ENCODE data around the gene GRIK3. TPM values are rescaled to one million over a fixed set of nuclear protein-coding genes. Genes with fewer than 3 reads are reported as not detected.

GRIK3 gene
- polyA plus RNA-seq, 2 of the 4 experiments (the other 2 are of a cell fraction): not detected

DNA sequence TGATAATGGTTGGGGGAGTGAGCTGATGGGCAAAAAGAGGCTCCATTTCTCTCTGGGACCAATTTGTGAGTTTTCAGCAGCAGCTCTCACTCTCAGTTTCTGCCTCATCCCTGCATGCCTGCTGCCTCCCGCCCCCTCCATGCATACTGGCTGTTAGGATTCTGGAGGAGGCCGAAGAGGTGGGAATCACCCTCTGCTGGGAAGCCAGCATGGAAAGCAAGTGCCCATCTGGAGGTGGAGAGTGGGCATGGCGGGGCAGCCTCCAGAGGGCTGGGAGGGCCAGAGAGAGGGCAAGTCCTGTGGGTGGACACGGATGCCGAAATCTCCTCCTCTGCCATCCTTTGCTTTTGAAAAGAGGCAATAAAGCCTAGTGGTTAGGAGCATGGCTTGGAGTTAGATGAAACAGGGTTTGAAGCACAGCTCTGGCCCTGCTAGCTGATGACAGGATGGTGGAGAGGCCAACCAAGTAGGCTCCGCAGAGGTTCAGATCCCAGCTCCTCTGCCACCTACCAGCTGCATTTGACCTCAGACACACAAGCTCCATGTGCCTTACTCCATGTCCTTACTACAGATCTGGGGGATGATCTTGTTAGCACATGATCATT is 113.4 kb downstream of the GRIK3 start (continued):
- TF ChIP-seq CHD4 (IDR thresholded peaks at IDR 0.05; ENCODE audit: borderline replicate concordance): no peak
- TF ChIP-seq HDAC2 (IDR thresholded peaks at IDR 0.05): no peak
- TF ChIP-seq RNF2 (IDR thresholded peaks at IDR 0.05; ENCODE audit: borderline replicate concordance, low read depth): no peak
- no peak for TF ChIP-seq CEBPB (IDR thresholded peaks at IDR 0.05)
- no peak for TF ChIP-seq RAD21 (conservative IDR thresholded peaks at IDR 0.05 in 1 of 2, IDR thresholded peaks at IDR 0.05 in 1 of 2)
- no peak for TF ChIP-seq ESRRA (IDR thresholded peaks at IDR 0.05; ENCODE audit: borderline replicate concordance, low read length)
- no peak for TF ChIP-seq HOXB5 (CRISPR knock-in tag; IDR thresholded peaks at IDR 0.05)

DNA sequence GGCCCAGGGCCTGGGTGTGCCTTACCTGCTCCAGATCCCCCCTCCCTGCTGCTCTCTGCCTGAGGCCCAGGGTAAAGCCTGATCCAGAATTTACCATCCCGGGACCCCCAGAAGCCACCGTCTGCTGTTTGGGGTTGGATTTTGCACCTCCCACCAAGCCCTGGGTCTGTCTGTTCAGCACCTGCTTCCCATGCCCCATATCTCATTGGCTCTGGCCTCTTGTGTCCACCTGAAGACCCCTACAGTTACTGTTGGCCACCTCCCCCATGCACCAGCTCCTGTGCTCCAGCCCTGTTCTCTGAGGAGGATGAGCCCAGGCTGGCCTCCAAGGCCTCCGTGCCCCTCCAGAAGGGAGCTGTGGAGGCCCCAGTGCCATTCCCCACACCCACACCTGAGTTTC is 113.9 kb downstream of the GRIK3 start:
- TF ChIP-seq, protein P1, sequence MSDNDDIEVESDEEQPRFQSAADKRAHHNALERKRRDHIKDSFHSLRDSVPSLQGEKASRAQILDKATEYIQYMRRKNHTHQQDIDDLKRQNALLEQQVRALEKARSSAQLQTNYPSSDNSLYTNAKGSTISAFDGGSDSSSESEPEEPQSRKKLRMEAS (IDR thresholded peaks at IDR 0.05): no peak
- no peak for TF ChIP-seq JUN (IDR thresholded peaks at IDR 0.05)
- TF ChIP-seq ZNF302 (CRISPR knock-in tag; IDR thresholded peaks at IDR 0.05): no peak
- TF ChIP-seq, protein P2, sequence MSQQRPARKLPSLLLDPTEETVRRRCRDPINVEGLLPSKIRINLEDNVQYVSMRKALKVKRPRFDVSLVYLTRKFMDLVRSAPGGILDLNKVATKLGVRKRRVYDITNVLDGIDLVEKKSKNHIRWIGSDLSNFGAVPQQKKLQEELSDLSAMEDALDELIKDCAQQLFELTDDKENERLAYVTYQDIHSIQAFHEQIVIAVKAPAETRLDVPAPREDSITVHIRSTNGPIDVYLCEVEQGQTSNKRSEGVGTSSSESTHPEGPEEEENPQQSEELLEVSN (IDR thresholded peaks at IDR 0.05; ENCODE audit: borderline replicate concordance, low read depth): no peak
- TF ChIP-seq KDM5A (IDR thresholded peaks at IDR 0.05): no peak
- no peak for TF ChIP-seq EHF (CRISPR knock-in tag; IDR thresholded peaks at IDR 0.05)
- TF ChIP-seq, protein P3, sequence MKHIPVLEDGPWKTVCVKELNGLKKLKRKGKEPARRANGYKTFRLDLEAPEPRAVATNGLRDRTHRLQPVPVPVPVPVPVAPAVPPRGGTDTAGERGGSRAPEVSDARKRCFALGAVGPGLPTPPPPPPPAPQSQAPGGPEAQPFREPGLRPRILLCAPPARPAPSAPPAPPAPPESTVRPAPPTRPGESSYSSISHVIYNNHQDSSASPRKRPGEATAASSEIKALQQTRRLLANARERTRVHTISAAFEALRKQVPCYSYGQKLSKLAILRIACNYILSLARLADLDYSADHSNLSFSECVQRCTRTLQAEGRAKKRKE (CRISPR knock-in tag; IDR thresholded peaks at IDR 0.05; ENCODE audit: low read depth): no peak
- TF ChIP-seq CHD4 (IDR thresholded peaks at IDR 0.05; ENCODE audit: borderline replicate concordance): no peak
- no peak for TF ChIP-seq HDAC2 (IDR thresholded peaks at IDR 0.05)
- no peak for TF ChIP-seq RARB (CRISPR knock-in tag; IDR thresholded peaks at IDR 0.05)
- no peak for TF ChIP-seq RNF2 (IDR thresholded peaks at IDR 0.05; ENCODE audit: borderline replicate concordance, low read depth)
- no peak for TF ChIP-seq NPAS2 (CRISPR knock-in tag; IDR thresholded peaks at IDR 0.05; ENCODE audit: borderline replicate concordance)
- Histone ChIP-seq H3K27ac (no peak overlapping the region), H3K4me3 (no peak overlapping the region), H3K9me3 (no peaks in the 10 kb centered on the region), H3K4me2 (no peak overlapping the region), H3K4me1 (no peaks in the 10 kb centered on the region)
- CTCF ChIA-PET: no interaction called here
- POLR2A ChIA-PET: no interaction called here
- no peak for FAIRE-seq
- DNase-seq (ENCODE audit: low read depth in 1 of 2, low spot score in 1 of 2): no peak
- WGBS (ENCODE audit: missing lambda C conversion rate): 0% methylated on average over 2 of the region's 3 CpGs
- ATAC-seq: no peak

DNA sequence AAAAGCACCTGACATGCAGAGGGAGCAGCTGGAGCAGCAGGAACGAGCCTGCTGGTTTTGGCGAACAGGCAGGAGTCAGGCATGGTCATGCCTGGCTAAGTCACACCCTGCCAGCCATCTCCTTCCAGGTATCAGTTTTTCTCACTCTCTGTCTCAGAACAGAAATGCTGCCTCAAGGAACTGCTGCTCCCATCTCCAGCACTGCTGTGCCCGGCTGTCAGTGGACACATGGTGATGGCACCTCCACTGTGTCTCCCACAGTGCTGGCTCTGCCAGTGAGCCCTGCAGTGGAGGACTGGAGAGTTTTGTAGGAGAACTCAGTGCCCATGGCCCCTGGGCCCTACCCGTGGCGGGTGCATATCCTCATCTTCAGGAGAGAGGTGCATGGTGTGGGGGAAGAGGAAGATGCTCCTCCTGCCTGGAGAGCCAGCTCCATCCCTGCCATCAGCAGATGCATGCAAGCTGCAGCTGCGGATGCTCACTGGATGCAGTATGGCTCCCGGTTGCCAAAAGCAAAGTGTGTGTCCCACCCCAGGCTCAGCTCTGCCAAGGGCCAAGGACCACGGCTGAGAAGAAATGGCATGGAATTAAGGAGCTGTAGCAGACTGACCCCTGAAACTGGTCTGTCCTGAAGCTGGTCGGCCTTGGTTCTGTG is 114.7 kb downstream of the GRIK3 start:
- H3K4me3 ChIP-seq: no peak overlapping the region
- ChIA-PET CTCF (no interaction called here), POLR2A (no interaction called here)
- WGBS (ENCODE audit: missing lambda C conversion rate): 14% methylated on average over 3 of the region's 9 CpGs
- H3K4me2 ChIP-seq: no peak overlapping the region
- no peaks in the 10 kb centered on the region for H3K9me3 ChIP-seq
- ATAC-seq (no peak), FAIRE-seq (no peak), DNase-seq (ENCODE audit: low read depth in 1 of 2, low spot score in 1 of 2) (no peak)
- H3K4me1 ChIP-seq: no peaks in the 10 kb centered on the region
- TF ChIP-seq, protein P2 (IDR thresholded peaks at IDR 0.05; ENCODE audit: borderline replicate concordance, low read depth): no peak
- TF ChIP-seq TP53 (CRISPR knock-in tag; IDR thresholded peaks at IDR 0.05) (no peak), NPAS2 (CRISPR knock-in tag; IDR thresholded peaks at IDR 0.05; ENCODE audit: borderline replicate concordance) (no peak), CHD4 (IDR thresholded peaks at IDR 0.05; ENCODE audit: borderline replicate concordance) (no peak), FOSB (CRISPR knock-in tag; IDR thresholded peaks at IDR 0.05) (no peak), RARB (CRISPR knock-in tag; IDR thresholded peaks at IDR 0.05) (no peak), EP300 (IDR thresholded peaks at IDR 0.05) (no peak), SREBF2 (IDR thresholded peaks at IDR 0.05) (no peak), CBX8 (IDR thresholded peaks at IDR 0.05) (no peak)
- TF ChIP-seq, protein P4, sequence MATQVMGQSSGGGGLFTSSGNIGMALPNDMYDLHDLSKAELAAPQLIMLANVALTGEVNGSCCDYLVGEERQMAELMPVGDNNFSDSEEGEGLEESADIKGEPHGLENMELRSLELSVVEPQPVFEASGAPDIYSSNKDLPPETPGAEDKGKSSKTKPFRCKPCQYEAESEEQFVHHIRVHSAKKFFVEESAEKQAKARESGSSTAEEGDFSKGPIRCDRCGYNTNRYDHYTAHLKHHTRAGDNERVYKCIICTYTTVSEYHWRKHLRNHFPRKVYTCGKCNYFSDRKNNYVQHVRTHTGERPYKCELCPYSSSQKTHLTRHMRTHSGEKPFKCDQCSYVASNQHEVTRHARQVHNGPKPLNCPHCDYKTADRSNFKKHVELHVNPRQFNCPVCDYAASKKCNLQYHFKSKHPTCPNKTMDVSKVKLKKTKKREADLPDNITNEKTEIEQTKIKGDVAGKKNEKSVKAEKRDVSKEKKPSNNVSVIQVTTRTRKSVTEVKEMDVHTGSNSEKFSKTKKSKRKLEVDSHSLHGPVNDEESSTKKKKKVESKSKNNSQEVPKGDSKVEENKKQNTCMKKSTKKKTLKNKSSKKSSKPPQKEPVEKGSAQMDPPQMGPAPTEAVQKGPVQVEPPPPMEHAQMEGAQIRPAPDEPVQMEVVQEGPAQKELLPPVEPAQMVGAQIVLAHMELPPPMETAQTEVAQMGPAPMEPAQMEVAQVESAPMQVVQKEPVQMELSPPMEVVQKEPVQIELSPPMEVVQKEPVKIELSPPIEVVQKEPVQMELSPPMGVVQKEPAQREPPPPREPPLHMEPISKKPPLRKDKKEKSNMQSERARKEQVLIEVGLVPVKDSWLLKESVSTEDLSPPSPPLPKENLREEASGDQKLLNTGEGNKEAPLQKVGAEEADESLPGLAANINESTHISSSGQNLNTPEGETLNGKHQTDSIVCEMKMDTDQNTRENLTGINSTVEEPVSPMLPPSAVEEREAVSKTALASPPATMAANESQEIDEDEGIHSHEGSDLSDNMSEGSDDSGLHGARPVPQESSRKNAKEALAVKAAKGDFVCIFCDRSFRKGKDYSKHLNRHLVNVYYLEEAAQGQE (IDR thresholded peaks at IDR 0.05): no peak
- TF ChIP-seq, protein P5, sequence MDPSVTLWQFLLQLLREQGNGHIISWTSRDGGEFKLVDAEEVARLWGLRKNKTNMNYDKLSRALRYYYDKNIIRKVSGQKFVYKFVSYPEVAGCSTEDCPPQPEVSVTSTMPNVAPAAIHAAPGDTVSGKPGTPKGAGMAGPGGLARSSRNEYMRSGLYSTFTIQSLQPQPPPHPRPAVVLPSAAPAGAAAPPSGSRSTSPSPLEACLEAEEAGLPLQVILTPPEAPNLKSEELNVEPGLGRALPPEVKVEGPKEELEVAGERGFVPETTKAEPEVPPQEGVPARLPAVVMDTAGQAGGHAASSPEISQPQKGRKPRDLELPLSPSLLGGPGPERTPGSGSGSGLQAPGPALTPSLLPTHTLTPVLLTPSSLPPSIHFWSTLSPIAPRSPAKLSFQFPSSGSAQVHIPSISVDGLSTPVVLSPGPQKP (IDR thresholded peaks at IDR 0.05; ENCODE audit: low read depth, low read length): no peak
- no peak overlapping the region for H3K27ac ChIP-seq
